ENCODE measurements around the gene B3GNT9. TPM values are rescaled to one million over a fixed set of nuclear protein-coding genes. Genes with fewer than 3 reads are reported as not detected.

B3GNT9 gene
- total RNA-seq, 4 donors from 2014 or later, result 6.8 to 19.2 (median 14.9) TPM

- DNase-seq (ENCODE audit: low spot score) (no peak), ATAC-seq (ENCODE audit: low FRiP score) (no peak)
- TF ChIP-seq CTCF (IDR thresholded peaks at IDR 0.05), result no peak
Observed at GRCh38 chr16:67196881-67197280, 46.1 kb upstream of the B3GNT9 start.

GRCh38 chr16:67195676-67196075 is 44.9 kb upstream of the B3GNT9 start:
- no peak for DNase-seq (ENCODE audit: low spot score)
- no peak for TF ChIP-seq CTCF (IDR thresholded peaks at IDR 0.05)

GRCh38 chr16:67194260-67194659 is 43.5 kb upstream of the B3GNT9 start:
- no peak for TF ChIP-seq CTCF (IDR thresholded peaks at IDR 0.05)
- ATAC-seq (ENCODE audit: low FRiP score) (no peak), DNase-seq (ENCODE audit: low spot score) (no peak)

More at GRCh38 chr16:67195676-67196075, 44.9 kb upstream of the B3GNT9 start:
- no peak for ATAC-seq (ENCODE audit: low FRiP score)

GRCh38 chr16:67193536-67193935 is 42.7 kb upstream of the B3GNT9 start:
- no peak for ATAC-seq (ENCODE audit: low FRiP score)

GRCh38 chr16:67192781-67193361 is 42.1 kb upstream of the B3GNT9 start:
- TF ChIP-seq CTCF (IDR thresholded peaks at IDR 0.05), result no peak
- ATAC-seq (ENCODE audit: low FRiP score) (no peak), DNase-seq (ENCODE audit: low spot score) (no peak)

More at GRCh38 chr16:67193536-67193935, 42.7 kb upstream of the B3GNT9 start:
- DNase-seq (ENCODE audit: low spot score), result no peak
- no peak for TF ChIP-seq CTCF (IDR thresholded peaks at IDR 0.05)

GRCh38 chr16:67191995-67192681 is 41.3 kb upstream of the B3GNT9 start, which contains the start of gene E2F4:
TSS of gene E2F4 (plus strand) at chr16:67192155. CDS start at chr16:67192228, 73 bp downstream.
- DNase-seq (ENCODE audit: low spot score), result peak; percentile 60
- no peak for TF ChIP-seq CTCF (IDR thresholded peaks at IDR 0.05)
- ATAC-seq (ENCODE audit: low FRiP score), result peak; percentile 86

Data from omental fat pad (tissue), 4 donors.